Measurements from ENCODE around the gene EXTL1. TPM values are rescaled to one million over a fixed set of nuclear protein-coding genes. Genes with fewer than 3 reads are reported as not detected.

EXTL1 gene
- polyA plus RNA-seq, 1 donor (not counting 4 experiments of a cell fraction or from before 2014, with no cell fraction given) = 0.13 TPM

DNA sequence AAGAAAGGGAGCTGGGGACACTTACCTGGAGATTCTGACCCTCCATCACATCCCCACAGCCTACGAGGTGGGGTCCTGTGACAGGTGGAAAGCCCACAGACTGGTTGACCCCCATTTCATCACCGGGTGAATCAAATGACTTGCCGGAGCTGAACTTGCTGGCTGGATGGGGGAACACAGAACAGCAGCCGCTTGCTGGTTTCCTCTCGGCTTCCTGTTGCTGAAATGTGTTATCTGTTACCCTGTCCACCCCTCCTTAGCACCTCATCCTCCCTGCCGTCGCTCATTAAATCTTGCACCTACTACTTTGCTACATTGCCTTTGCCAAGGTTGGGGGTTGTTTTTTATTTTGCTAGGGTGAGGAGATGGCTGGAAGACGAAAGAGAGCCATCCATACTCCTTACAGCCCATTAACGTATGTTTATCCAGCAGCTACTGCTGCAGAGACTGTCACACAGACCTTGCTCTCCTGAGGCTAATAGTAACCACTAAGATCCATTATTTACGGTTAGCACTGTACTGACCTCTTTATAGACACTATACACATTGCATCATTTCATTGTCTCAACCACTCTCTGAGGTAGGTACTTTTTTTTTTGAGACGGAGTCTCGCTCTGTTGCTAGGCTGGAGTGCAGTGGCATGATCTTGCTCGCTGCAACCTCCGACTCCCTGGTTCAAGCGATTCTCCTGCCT, 30.7 kb upstream of the EXTL1 start:
- Histone ChIP-seq H3K79me2 (ENCODE audit: control insufficient read depth, insufficient read depth, low read length) (no peaks in the 10 kb centered on the region), H3K4me3 (ENCODE audit: control insufficient read depth in 2 of 3, extremely low read depth in 1 of 3, insufficient read depth in 2 of 3, low read depth in 1 of 3, low read length in 3 of 3) (no peak overlapping the region), H3K9ac (ENCODE audit: control insufficient read depth, extremely low read depth, insufficient read depth, low read length) (no peak overlapping the region), H4K20me1 (ENCODE audit: control insufficient read depth, extremely low read depth, insufficient read depth, low read length) (no peaks in the 10 kb centered on the region), H3K4me1 (ENCODE audit: control insufficient read depth, extremely low read depth, insufficient read depth, low read length) (no peaks in the 10 kb centered on the region), H3K4me2 (ENCODE audit: control insufficient read depth, extremely low read depth, insufficient read depth, low read depth, low read length) (no peak overlapping the region), H3K36me3 (ENCODE audit: control insufficient read depth in 2 of 2, extremely low read depth in 1 of 2, insufficient read depth in 2 of 2, low read length in 2 of 2) (peaks cover 5 to 13% of the 10 kb centered on the region in 2 experiments), H3K27me3 (ENCODE audit: control insufficient read depth, extremely low read depth, insufficient read depth, low read length) (no peaks in the 10 kb centered on the region), H2AFZ (ENCODE audit: control insufficient read depth, low read length) (no peak overlapping the region), H3K9me3 (ENCODE audit: control insufficient read depth, low read depth, low read length) (no peaks in the 10 kb centered on the region), H3K9me1 (ENCODE audit: control insufficient read depth, extremely low read depth, insufficient read depth, low read length) (peaks cover 2% of the 10 kb centered on the region), H3K27ac (ENCODE audit: control insufficient read depth, insufficient read depth, low read length) (no peak overlapping the region)
- FAIRE-seq (no peak), DNase-seq (ENCODE audit: low read depth, low spot score) (no peak)
- dilution Hi-C loops (cut with MboI; ENCODE audit: extremely low pct_ligation_motif_present, low sequenced_read_pairs) = loop anchor here (25.0 kb wide), 1 partner anchor 104 kb away; the partner anchor contains the start of gene PAQR7
- TF ChIP-seq CTCF (optimal IDR thresholded peaks at IDR 0.05 in 1 of 3, IDR thresholded peaks at IDR 0.05 in 1 of 3, conservative IDR thresholded peaks at IDR 0.05 in 1 of 3; ENCODE audit: extremely low read depth in 1 of 3, insufficient read depth in 2 of 3, low read length in 3 of 3) (no peak), EZH2 (IDR thresholded peaks at IDR 0.05; ENCODE audit: low read length) (no peak)

DNA sequence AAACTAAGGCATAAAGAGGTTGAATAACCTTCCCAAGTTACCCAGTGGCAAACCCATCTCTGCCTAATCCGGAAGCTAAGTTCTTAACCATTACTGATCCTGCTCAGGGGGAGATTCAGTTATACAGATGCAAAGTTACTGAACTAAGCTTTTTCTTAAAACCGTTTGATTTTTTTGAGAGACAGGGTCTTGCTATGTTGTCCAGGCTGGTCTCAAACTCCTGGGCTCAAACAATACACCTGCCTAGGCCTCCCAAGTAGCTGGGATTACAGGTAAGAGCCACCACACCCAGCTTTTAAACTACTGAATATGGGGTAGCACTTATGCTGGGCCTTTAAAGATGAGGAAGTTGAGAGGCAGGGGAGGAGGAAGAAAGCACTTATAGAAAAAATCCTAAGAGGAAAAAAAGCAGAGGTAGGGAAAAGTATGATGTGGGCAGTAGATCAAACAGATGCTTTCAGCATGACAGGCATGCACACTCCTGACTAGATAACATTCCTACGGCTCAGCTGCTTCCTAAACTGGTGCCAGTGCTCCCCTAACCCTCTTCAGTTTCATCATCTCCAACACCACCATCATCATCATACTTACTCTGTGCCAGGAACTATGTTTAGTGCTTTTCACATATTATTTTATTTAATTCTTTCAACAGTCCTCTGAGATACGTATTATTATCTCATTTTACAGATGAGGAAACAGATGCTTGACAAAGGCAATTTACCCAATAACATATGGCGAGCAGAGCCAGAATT, 29.5 kb upstream of the EXTL1 start:
- Histone ChIP-seq H3K36me3 (ENCODE audit: control insufficient read depth in 2 of 2, extremely low read depth in 1 of 2, insufficient read depth in 2 of 2, low read length in 2 of 2) (peaks cover 5 to 11% of the 10 kb centered on the region in 2 experiments), H3K27me3 (ENCODE audit: control insufficient read depth, extremely low read depth, insufficient read depth, low read length) (no peaks in the 10 kb centered on the region), H3K9me1 (ENCODE audit: control insufficient read depth, extremely low read depth, insufficient read depth, low read length) (peaks cover 2% of the 10 kb centered on the region), H3K4me3 (ENCODE audit: control insufficient read depth in 2 of 3, extremely low read depth in 1 of 3, insufficient read depth in 2 of 3, low read depth in 1 of 3, low read length in 3 of 3) (no peak overlapping the region), H3K9me3 (ENCODE audit: control insufficient read depth, low read depth, low read length) (no peaks in the 10 kb centered on the region), H2AFZ (ENCODE audit: control insufficient read depth, low read length) (no peak overlapping the region), H3K79me2 (ENCODE audit: control insufficient read depth, insufficient read depth, low read length) (peaks cover 4% of the 10 kb centered on the region), H3K4me1 (ENCODE audit: control insufficient read depth, extremely low read depth, insufficient read depth, low read length) (peaks cover 6% of the 10 kb centered on the region), H3K9ac (ENCODE audit: control insufficient read depth, extremely low read depth, insufficient read depth, low read length) (no peak overlapping the region), H4K20me1 (ENCODE audit: control insufficient read depth, extremely low read depth, insufficient read depth, low read length) (no peaks in the 10 kb centered on the region), H3K27ac (ENCODE audit: control insufficient read depth, insufficient read depth, low read length) (no peak overlapping the region), H3K4me2 (ENCODE audit: control insufficient read depth, extremely low read depth, insufficient read depth, low read depth, low read length) (no peak overlapping the region)
- DNase-seq (ENCODE audit: low read depth, low spot score) = no peak
- no peak for TF ChIP-seq CTCF (optimal IDR thresholded peaks at IDR 0.05 in 1 of 3, IDR thresholded peaks at IDR 0.05 in 1 of 3, conservative IDR thresholded peaks at IDR 0.05 in 1 of 3; ENCODE audit: extremely low read depth in 1 of 3, insufficient read depth in 2 of 3, low read length in 3 of 3)
- dilution Hi-C loops (cut with MboI; ENCODE audit: extremely low pct_ligation_motif_present, low sequenced_read_pairs) = loop anchor here (25.0 kb wide), 1 partner anchor 105 kb away; the partner anchor contains the start of gene PAQR7
- no peak for FAIRE-seq
